ENCODE results near the gene CORT.

CORT gene

GRCh38 chr1:10429868-10430215, 20.0 kb upstream of the CORT start:
- Histone ChIP-seq H3K9me3 (no peaks in the 10 kb centered on the region), H3K4me1 (no peaks in the 10 kb centered on the region; the same call in 1 of the 2 replicates), H3K36me3 (no peaks in the 10 kb centered on the region), H3K27me3 (no peaks in the 10 kb centered on the region), H3K4me3 (ENCODE audit: low read depth, low read length) (peak overlapping the region; percentile 70)
- no peak for TF ChIP-seq CTCF (IDR thresholded peaks at IDR 0.05; ENCODE audit: low read depth, low read length)
- no peak for DNase-seq

- peak; percentile 82 for DNase-seq
- peak; percentile 58 for TF ChIP-seq CTCF (IDR thresholded peaks at IDR 0.05; ENCODE audit: low read depth, low read length)
- no peaks in the 10 kb centered on the region; the same call in 1 of the 2 replicates for H3K4me1 ChIP-seq
- H3K4me3 ChIP-seq (ENCODE audit: low read depth, low read length) = peak within 1 kb of the TSS; percentile 70
- no peaks in the 10 kb centered on the region for H3K27me3 ChIP-seq
- no peaks in the 10 kb centered on the region for H3K9me3 ChIP-seq
- no peaks in the 10 kb centered on the region for H3K36me3 ChIP-seq
Measured at GRCh38 chr1:10430216-10431069, 19.4 kb upstream of the CORT start, which contains the start of gene CENPS. CENPS (plus strand) TSS chr1:10430433; CDS start chr1:10430518, 85 bp downstream.

- no peak for TF ChIP-seq CTCF (IDR thresholded peaks at IDR 0.05; ENCODE audit: low read depth, low read length)
- Histone ChIP-seq H3K9me3 (no peaks in the 10 kb centered on the region), H3K36me3 (no peaks in the 10 kb centered on the region), H3K4me3 (ENCODE audit: low read depth, low read length) (peak overlapping the region; percentile 70), H3K27me3 (no peaks in the 10 kb centered on the region), H3K4me1 (no peaks in the 10 kb centered on the region)
- no peak for DNase-seq
Measured at GRCh38 chr1:10431070-10431730, 18.6 kb upstream of the CORT start.

GRCh38 chr1:10432910-10433700, 16.7 kb upstream of the CORT start:
- no peaks in the 10 kb centered on the region for H3K27me3 ChIP-seq
- no peak for TF ChIP-seq CTCF (IDR thresholded peaks at IDR 0.05; ENCODE audit: low read depth, low read length)
- no peaks in the 10 kb centered on the region for H3K4me1 ChIP-seq
- no peaks in the 10 kb centered on the region for H3K36me3 ChIP-seq
- no peak for DNase-seq
- no peaks in the 10 kb centered on the region for H3K9me3 ChIP-seq
- no peak overlapping the region for H3K4me3 ChIP-seq (ENCODE audit: low read depth, low read length)

- Histone ChIP-seq H3K36me3 (no peaks in the 10 kb centered on the region), H3K4me1 (no peaks in the 10 kb centered on the region), H3K27me3 (no peaks in the 10 kb centered on the region), H3K9me3 (no peaks in the 10 kb centered on the region), H3K4me3 (ENCODE audit: low read depth, low read length) (no peak overlapping the region)
- TF ChIP-seq CTCF (IDR thresholded peaks at IDR 0.05; ENCODE audit: low read depth, low read length) = no peak
- no peak for DNase-seq
Measured at GRCh38 chr1:10433790-10434189, 16.0 kb upstream of the CORT start.

Data from BE2C (cell line).